ENCODE results near the gene STXBP1. TPM values are rescaled to one million over a fixed set of nuclear protein-coding genes. Genes with fewer than 3 reads are reported as not detected.
"Not testable (repeated sequence)": the region's sequence is repeated elsewhere in the genome, so short reads cannot be mapped to it uniquely, and the experiment has no call there.

Gene STXBP1
- total RNA-seq, 6 experiments from 2014 or later = 1.8 to 13.5 (median 4.1) TPM

DNA sequence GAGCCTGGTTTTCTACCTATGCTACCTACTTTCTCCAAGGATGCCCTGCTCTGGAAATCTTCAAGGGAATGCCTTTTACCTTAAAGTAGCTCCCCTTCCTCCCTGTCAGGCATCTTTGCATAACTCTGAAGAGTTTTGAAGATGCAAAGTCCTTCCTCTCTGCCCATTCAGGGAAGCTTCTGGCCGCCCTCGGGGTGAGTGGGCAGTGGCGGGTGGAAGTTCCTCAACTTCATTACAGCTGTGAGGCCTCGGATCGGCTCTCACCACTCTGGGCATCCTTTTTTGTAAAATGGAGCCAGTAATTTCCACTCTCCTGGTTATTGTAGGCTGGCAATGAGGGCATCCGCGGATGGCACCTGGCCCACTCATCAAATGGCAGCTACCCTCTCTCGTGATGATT, 31.7 kb upstream of the STXBP1 start:
- H3K4me3 ChIP-seq = no peak overlapping the region
- DNase-seq = no peak
- 47% methylated on average over 4 of the region's 8 CpGs for WGBS (ENCODE audit: insufficient coverage, low coverage, low lambda C conversion rate, missing lambda C conversion rate)
- H3K27ac ChIP-seq = no peak overlapping the region
- no peaks in the 10 kb centered on the region for H3K27me3 ChIP-seq
- no peaks in the 10 kb centered on the region for H3K36me3 ChIP-seq
- TF ChIP-seq, protein P1, sequence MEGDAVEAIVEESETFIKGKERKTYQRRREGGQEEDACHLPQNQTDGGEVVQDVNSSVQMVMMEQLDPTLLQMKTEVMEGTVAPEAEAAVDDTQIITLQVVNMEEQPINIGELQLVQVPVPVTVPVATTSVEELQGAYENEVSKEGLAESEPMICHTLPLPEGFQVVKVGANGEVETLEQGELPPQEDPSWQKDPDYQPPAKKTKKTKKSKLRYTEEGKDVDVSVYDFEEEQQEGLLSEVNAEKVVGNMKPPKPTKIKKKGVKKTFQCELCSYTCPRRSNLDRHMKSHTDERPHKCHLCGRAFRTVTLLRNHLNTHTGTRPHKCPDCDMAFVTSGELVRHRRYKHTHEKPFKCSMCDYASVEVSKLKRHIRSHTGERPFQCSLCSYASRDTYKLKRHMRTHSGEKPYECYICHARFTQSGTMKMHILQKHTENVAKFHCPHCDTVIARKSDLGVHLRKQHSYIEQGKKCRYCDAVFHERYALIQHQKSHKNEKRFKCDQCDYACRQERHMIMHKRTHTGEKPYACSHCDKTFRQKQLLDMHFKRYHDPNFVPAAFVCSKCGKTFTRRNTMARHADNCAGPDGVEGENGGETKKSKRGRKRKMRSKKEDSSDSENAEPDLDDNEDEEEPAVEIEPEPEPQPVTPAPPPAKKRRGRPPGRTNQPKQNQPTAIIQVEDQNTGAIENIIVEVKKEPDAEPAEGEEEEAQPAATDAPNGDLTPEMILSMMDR (IDR thresholded peaks at IDR 0.05) = no peak
- no peak for TF ChIP-seq POLR2A (IDR thresholded peaks at IDR 0.05)
- no peak for ATAC-seq
- no peaks in the 10 kb centered on the region for H3K9me3 ChIP-seq
- peaks cover 0 to 2% (median 0%) of the 10 kb centered on the region in 4 donors for H3K4me1 ChIP-seq
- intact Hi-C loops (cut with DNase I) = no loop called here

DNA sequence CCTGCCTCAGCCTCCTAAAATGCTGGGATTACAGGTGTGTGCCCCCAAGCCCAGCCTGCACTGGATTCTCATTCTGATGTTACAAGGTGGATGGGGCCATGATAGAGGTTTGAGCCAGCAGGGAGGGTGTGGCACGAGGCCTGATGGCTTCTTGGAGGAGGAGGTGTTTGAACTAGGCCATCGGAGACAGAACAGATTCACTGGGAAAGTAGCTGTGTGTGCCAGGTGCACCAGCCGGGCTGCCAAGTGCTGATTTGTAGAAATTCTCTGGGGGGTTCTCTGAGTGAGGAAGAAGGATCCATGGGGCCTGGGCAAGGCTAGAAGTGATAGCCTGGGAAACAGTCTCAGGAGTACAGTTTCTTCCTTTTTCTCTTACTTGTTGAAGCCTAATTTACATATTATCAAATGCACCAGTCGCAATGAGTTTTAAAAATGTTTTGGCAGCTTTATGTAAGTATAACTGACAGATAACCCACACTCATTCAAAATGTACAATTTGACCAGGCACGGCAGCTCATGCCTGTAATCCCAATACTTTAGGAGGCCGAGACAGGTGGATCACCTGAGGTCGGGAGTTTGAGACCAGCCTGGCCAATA, 31.1 kb upstream of the STXBP1 start:
- intact Hi-C loops (cut with DNase I) = no loop called here
- ATAC-seq (no peak), DNase-seq (no peak)
- peaks cover 0 to 2% (median 0%) of the 10 kb centered on the region in 4 donors for H3K4me1 ChIP-seq
- WGBS (ENCODE audit: insufficient coverage, low coverage, low lambda C conversion rate, missing lambda C conversion rate) = 80% methylated on average over 7 of the region's 7 CpGs
- no peak overlapping the region for H3K27ac ChIP-seq
- no peaks in the 10 kb centered on the region for H3K9me3 ChIP-seq
- H3K4me3 ChIP-seq = no peak overlapping the region
- no peaks in the 10 kb centered on the region for H3K27me3 ChIP-seq
- no peaks in the 10 kb centered on the region for H3K36me3 ChIP-seq
- TF ChIP-seq, protein P1 (IDR thresholded peaks at IDR 0.05) = no peak
- TF ChIP-seq POLR2A (IDR thresholded peaks at IDR 0.05) = no peak

DNA sequence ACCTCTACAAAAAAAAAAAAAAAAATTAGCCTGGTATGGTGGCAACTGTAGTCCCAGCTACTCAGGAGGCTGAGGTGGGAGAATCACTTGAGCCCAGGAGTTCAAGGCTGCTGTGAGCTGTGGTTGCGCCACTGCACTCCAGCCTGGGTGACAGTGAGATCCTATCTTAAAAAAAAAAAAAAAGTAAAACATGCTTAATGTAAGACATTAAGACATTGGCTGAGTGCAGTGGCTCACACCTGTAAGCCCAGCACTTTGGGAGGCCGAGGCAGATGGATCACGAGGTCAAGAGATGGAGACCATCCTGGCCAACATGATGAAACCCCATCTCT, 27.6 kb upstream of the STXBP1 start:
- H3K4me3 ChIP-seq; H3K36me3 ChIP-seq; H3K27ac ChIP-seq; H3K9me3 ChIP-seq; ATAC-seq; H3K4me1 ChIP-seq; intact Hi-C loops (cut with DNase I); H3K27me3 ChIP-seq; DNase-seq: not testable (repeated sequence)
- WGBS (ENCODE audit: insufficient coverage, low coverage, low lambda C conversion rate, missing lambda C conversion rate) = 72% methylated on average over 3 of the region's 3 CpGs

DNA sequence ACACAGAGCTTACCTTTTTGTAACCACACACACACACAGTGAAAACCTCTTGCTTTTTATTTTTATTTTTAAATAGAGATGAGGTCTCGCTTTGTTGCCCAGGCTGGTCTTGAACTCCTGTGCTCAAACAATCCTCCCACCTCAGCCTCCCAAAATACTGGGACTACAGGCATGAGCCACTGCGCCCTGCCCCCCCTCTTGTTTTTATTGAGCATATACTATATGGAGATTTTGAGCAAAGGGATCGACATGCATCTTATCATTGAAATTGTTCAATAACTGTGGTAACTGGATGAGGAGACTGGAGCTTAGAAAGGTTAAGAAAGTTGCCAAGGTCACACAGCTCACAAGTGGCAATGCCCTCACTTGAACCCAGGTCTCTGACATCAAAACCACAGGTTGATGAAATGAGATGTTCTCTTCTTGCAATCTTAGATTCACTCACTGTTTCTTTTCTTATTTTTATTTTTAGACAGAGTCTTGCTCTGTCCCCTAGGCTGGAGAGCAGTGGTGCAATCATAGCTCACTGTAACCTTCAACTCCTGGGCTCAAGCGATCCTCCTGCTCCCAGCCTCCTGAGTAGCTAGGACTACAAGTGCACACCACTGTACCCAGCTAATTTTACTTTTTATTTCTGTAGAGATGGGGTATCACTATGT, 26.8 kb upstream of the STXBP1 start:
- intact Hi-C loops (cut with DNase I) = loop anchor here (5.0 kb wide), 2 partner anchors 78 to 147 kb away; no protein-coding TSS in a partner anchor
- H3K27me3 ChIP-seq = no peaks in the 10 kb centered on the region
- DNase-seq (no peak), ATAC-seq (no peak)
- no peak for TF ChIP-seq POLR2A (IDR thresholded peaks at IDR 0.05)
- TF ChIP-seq, protein P1 (IDR thresholded peaks at IDR 0.05) = no peak
- H3K4me3 ChIP-seq = no peak overlapping the region
- H3K4me1 ChIP-seq = peaks cover 0 to 4% (median under 1%) of the 10 kb centered on the region in 4 donors
- WGBS (ENCODE audit: insufficient coverage, low coverage, low lambda C conversion rate, missing lambda C conversion rate) = 86% methylated on average over 4 of the region's 4 CpGs
- no peak overlapping the region for H3K27ac ChIP-seq
- no peaks in the 10 kb centered on the region for H3K36me3 ChIP-seq
- no peaks in the 10 kb centered on the region for H3K9me3 ChIP-seq

DNA sequence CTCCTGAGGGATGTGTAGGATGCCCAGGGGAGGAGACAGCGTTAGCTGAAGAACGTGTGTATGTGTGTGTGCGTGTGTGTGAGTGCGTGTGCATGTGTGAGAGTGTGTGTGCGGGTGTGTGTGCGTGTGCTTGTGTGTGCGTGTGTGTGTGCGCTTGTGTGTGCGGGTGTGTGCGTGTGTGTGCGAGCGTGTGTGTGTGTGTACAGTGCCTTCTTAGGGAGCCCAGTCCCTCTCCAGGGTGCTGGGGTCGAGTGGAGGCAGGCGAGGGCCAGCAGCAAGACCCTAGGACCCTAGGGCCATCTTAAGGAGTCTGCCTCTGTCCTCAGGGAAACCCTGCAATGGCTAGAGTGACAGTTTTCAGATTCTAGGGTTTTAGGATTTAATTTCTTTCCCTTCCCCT, 26.0 kb upstream of the STXBP1 start:
- Histone ChIP-seq H3K27me3 (no peaks in the 10 kb centered on the region), H3K27ac (no peak overlapping the region), H3K4me1 (peaks cover 0 to 4% (median under 1%) of the 10 kb centered on the region in 4 donors), H3K9me3 (no peaks in the 10 kb centered on the region), H3K4me3 (no peak overlapping the region), H3K36me3 (no peaks in the 10 kb centered on the region)
- ATAC-seq (peak in 2 of 4 donors; percentile 7 to 12), DNase-seq (no peak)
- WGBS (ENCODE audit: insufficient coverage, low coverage, low lambda C conversion rate, missing lambda C conversion rate) = 45% methylated on average over 4 of the region's 14 CpGs
- intact Hi-C loops (cut with DNase I) = loop anchor here (5.0 kb wide), 2 partner anchors 79 to 146 kb away; no protein-coding TSS in a partner anchor
- TF ChIP-seq POLR2A (IDR thresholded peaks at IDR 0.05) = no peak
- TF ChIP-seq, protein P1 (IDR thresholded peaks at IDR 0.05) = no peak

Data from right lobe of liver (tissue), 6 donors.